ENCODE results near the gene ETNK1. TPM values are rescaled to one million over a fixed set of nuclear protein-coding genes. Genes with fewer than 3 reads are reported as not detected.

Gene ETNK1
- total and polyA plus RNA-seq, 2 experiments from 2014 or later, result 19.0 to 58.5 TPM

DNA sequence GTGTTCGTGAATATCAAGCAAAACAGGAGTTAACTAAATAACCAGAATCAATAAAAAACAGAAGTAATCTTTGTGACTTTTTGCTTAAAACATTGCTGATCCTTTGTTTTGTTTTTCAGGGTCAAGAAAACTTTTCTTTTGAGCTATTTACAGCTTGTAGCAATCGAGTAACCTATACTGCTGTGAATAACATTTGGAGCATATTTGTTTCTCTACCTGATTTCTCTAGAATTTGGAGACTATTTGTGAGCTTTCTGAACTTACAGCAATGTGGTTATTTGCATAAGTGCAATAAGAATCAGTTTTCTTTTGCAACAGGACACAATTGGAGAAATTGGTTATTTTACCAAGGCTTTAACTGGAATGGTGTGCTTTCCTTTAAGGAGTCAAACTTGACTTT, 7.3 kb upstream of the ETNK1 start:
- H3K4me3 ChIP-seq, result no peak overlapping the region
- DNase-seq (ENCODE audit: low spot score), result no peak

DNA sequence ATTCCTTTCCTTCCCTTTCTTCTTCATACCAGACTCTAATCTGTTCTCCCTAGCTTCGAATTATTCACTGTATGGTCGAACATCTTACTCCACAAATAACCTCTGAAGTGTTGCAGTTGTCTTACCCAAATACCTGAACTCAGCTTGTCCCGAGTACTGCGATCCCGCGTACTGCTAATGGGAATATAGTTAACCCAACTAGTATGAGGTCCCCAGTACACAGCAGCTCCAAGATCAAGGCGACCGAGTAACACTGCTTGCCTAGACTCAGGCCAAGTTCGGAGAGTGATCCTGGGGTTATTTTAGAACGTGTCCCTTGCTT, 462 bp upstream of the ETNK1 start:
- Histone ChIP-seq H3K9me3 (ENCODE audit: low read depth) (no peaks in the 10 kb centered on the region), H3K4me2 (peak overlapping the region; percentile 75), H3K4me3 (peak overlapping the region; percentile 12), H3K27me3 (no peaks in the 10 kb centered on the region), H3K79me2 (peaks cover 44% of the 10 kb centered on the region), H3K4me1 (ENCODE audit: insufficient read depth) (peaks cover 15% of the 10 kb centered on the region), H3K27ac (peak overlapping the region; percentile 96), H4K20me1 (ENCODE audit: insufficient read depth, poor library complexity, severe bottlenecking) (peaks cover 10% of the 10 kb centered on the region), H2AFZ (peak overlapping the region; percentile 80), H3K36me3 (replicated peaks; ENCODE audit: insufficient read depth, low read depth) (no peaks in the 10 kb centered on the region), H3K9me2 (replicated peaks; ENCODE audit: insufficient read depth) (no peaks in the 10 kb centered on the region)
- DNase-seq (ENCODE audit: low spot score), result no peak
- WGBS (ENCODE audit: low lambda C conversion rate, missing lambda C conversion rate), result 21% methylated on average over 10 of the region's 10 CpGs
- TF ChIP-seq, protein P1, sequence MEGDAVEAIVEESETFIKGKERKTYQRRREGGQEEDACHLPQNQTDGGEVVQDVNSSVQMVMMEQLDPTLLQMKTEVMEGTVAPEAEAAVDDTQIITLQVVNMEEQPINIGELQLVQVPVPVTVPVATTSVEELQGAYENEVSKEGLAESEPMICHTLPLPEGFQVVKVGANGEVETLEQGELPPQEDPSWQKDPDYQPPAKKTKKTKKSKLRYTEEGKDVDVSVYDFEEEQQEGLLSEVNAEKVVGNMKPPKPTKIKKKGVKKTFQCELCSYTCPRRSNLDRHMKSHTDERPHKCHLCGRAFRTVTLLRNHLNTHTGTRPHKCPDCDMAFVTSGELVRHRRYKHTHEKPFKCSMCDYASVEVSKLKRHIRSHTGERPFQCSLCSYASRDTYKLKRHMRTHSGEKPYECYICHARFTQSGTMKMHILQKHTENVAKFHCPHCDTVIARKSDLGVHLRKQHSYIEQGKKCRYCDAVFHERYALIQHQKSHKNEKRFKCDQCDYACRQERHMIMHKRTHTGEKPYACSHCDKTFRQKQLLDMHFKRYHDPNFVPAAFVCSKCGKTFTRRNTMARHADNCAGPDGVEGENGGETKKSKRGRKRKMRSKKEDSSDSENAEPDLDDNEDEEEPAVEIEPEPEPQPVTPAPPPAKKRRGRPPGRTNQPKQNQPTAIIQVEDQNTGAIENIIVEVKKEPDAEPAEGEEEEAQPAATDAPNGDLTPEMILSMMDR (IDR thresholded peaks at IDR 0.05; ENCODE audit: poor library complexity), result no peak
- TF ChIP-seq EZH2 (IDR thresholded peaks at IDR 0.05; ENCODE audit: borderline replicate concordance), result no peak

More for the DNA sequence above, 7.3 kb upstream of the ETNK1 start:
- no peaks in the 10 kb centered on the region for H3K27me3 ChIP-seq
- H3K4me2 ChIP-seq, result no peak overlapping the region
- no peak overlapping the region for H3K27ac ChIP-seq
- no peaks in the 10 kb centered on the region for H3K4me1 ChIP-seq (ENCODE audit: insufficient read depth)
- H3K79me2 ChIP-seq, result no peaks in the 10 kb centered on the region
- no peaks in the 10 kb centered on the region for H3K9me3 ChIP-seq (ENCODE audit: low read depth)
- no peaks in the 10 kb centered on the region for H3K9me2 ChIP-seq (replicated peaks; ENCODE audit: insufficient read depth)
- H2AFZ ChIP-seq, result no peak overlapping the region
- H3K36me3 ChIP-seq (replicated peaks; ENCODE audit: insufficient read depth, low read depth), result no peaks in the 10 kb centered on the region
- no peak for TF ChIP-seq EZH2phosphoT487 (IDR thresholded peaks at IDR 0.05; ENCODE audit: low read depth, severe bottlenecking, unreplicated experiment)
- TF ChIP-seq, protein P1 (IDR thresholded peaks at IDR 0.05; ENCODE audit: poor library complexity), result no peak
- TF ChIP-seq EZH2 (IDR thresholded peaks at IDR 0.05; ENCODE audit: borderline replicate concordance), result no peak
- WGBS (ENCODE audit: low lambda C conversion rate, missing lambda C conversion rate), result 95% methylated on average over 2 of the region's 2 CpGs
- H4K20me1 ChIP-seq (ENCODE audit: insufficient read depth, poor library complexity, severe bottlenecking), result no peaks in the 10 kb centered on the region

DNA sequence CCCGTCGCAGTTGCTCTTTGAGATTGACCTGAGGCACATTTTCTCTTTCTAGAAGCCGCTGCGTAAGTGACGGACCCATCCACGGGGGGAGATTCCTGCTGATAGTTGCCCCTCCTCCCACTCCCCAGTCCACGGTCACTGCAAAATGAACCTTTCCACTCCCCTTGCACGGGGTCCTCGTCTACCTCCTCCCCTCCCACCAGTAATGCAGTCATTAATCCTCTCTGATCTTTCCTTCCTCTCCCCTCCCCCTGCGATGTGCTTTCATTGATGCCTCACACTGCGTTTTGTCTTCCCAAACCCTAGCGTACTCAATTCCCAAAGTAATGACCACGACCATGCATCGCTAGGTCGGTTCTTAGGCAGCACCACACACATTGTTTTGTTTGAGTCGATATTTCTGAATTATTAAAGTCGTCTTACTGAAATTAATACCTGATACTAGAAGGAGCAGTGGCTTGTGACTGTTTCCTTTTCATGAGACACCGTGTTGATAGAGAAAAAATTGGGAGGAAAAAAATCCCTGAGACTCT, 857 bp downstream of the ETNK1 start:
- Histone ChIP-seq H3K4me1 (ENCODE audit: insufficient read depth) (peaks cover 15% of the 10 kb centered on the region), H3K4me2 (peak overlapping the region; percentile 75), H3K36me3 (replicated peaks; ENCODE audit: insufficient read depth, low read depth) (no peaks in the 10 kb centered on the region), H3K9me2 (replicated peaks; ENCODE audit: insufficient read depth) (no peaks in the 10 kb centered on the region), H3K27me3 (no peaks in the 10 kb centered on the region), H3K9me3 (ENCODE audit: low read depth) (no peaks in the 10 kb centered on the region), H3K27ac (peak overlapping the region; percentile 96), H2AFZ (peak overlapping the region; percentile 54), H4K20me1 (ENCODE audit: insufficient read depth, poor library complexity, severe bottlenecking) (peaks cover 15% of the 10 kb centered on the region), H3K4me3 (peak overlapping the region; percentile 52), H3K79me2 (peaks cover 57% of the 10 kb centered on the region)
- DNase-seq (ENCODE audit: low spot score), result peak; percentile 59
- no peak for TF ChIP-seq EZH2 (IDR thresholded peaks at IDR 0.05; ENCODE audit: borderline replicate concordance)
- TF ChIP-seq, protein P1 (IDR thresholded peaks at IDR 0.05; ENCODE audit: poor library complexity), result no peak
- no peak for TF ChIP-seq EZH2phosphoT487 (IDR thresholded peaks at IDR 0.05; ENCODE audit: low read depth, severe bottlenecking, unreplicated experiment)
- under 1% methylated on average over 18 of the region's 18 CpGs for WGBS (ENCODE audit: low lambda C conversion rate, missing lambda C conversion rate)

DNA sequence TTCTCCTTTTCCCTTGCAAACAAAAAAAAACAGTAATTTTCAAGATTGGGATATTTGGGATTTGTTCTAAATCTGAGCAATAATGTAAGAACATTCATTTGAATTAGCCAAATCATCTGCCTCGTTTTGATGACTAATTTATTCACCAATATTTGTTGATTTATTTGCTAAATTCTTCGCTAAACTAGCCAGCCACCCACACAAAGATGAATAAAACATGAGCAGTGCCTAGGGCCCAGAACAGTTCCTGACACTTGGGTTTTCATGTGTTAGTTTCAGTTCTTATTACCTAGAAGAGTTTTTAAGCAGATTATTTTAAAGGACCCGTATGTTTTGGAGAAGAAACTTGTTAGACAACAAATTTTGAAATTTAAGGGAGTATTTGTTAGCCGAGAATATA, 1.4 kb downstream of the ETNK1 start:
- Histone ChIP-seq H3K4me3 (peak overlapping the region; percentile 52), H3K9me2 (replicated peaks; ENCODE audit: insufficient read depth) (no peaks in the 10 kb centered on the region), H3K79me2 (peaks cover 59% of the 10 kb centered on the region), H3K9me3 (ENCODE audit: low read depth) (no peaks in the 10 kb centered on the region), H2AFZ (peak overlapping the region; percentile 54), H3K27ac (peak overlapping the region; percentile 96), H3K4me2 (peak overlapping the region; percentile 75), H4K20me1 (ENCODE audit: insufficient read depth, poor library complexity, severe bottlenecking) (peaks cover 15% of the 10 kb centered on the region), H3K4me1 (ENCODE audit: insufficient read depth) (peaks cover 15% of the 10 kb centered on the region), H3K27me3 (no peaks in the 10 kb centered on the region), H3K36me3 (replicated peaks; ENCODE audit: insufficient read depth, low read depth) (no peaks in the 10 kb centered on the region)
- DNase-seq (ENCODE audit: low spot score), result peak; percentile 13
- 14% methylated on average over 4 of the region's 4 CpGs for WGBS (ENCODE audit: low lambda C conversion rate, missing lambda C conversion rate)
- no peak for TF ChIP-seq EZH2phosphoT487 (IDR thresholded peaks at IDR 0.05; ENCODE audit: low read depth, severe bottlenecking, unreplicated experiment)
- TF ChIP-seq EZH2 (IDR thresholded peaks at IDR 0.05; ENCODE audit: borderline replicate concordance), result no peak
- TF ChIP-seq, protein P1 (IDR thresholded peaks at IDR 0.05; ENCODE audit: poor library complexity), result no peak
